Esophagus muscularis mucosa (tissue), 4 donors: ENCODE results near the gene VIL1. TPM values are rescaled to one million over a fixed set of nuclear protein-coding genes. Genes with fewer than 3 reads are reported as not detected.
A peak's percentile ranks its signal among the peaks of the same experiment; 100 is the strongest.

Experiments used
- DNase-seq: peaks from one replicate; pipeline ENCODE4 v3.0.0-alpha.2; 2017; ENCODE audit errors: extremely low spot score
- H3K27ac ChIP-seq, 4 donors: fragments of 200-600 bp; sonication (generic); replicated peaks in 1 of 4; 1 replicate in 3 of 4; 2 replicates in 1 of 4; pipeline ENCODE4 v1.5.1; 2016 to 2019; ENCODE audit warnings: mild to moderate bottlenecking in 1 of 4
- H3K27me3 ChIP-seq, 4 donors: fragments of 200-600 bp; sonication (generic); one replicate each; pipeline versions ENCODE4 v1.5.1 to v1.6.0; 2016 to 2019
- H3K36me3 ChIP-seq, 4 donors: fragments of 200-600 bp; sonication (generic); one replicate each; pipeline ENCODE4 v1.5.1; 2016 to 2019
- H3K4me1 ChIP-seq, 4 donors: fragments of 200-600 bp; sonication (generic); one replicate each; pipeline ENCODE4 v1.5.1; 2016 to 2019
- H3K4me3 ChIP-seq, 4 donors: fragments of 200-600 bp; sonication (generic); 1 replicate in 2 of 4; 2 replicates in 2 of 4; pipeline ENCODE4 v1.5.1; 2016 to 2019; ENCODE audit warnings: mild to moderate bottlenecking in 4 of 4, moderate library complexity in 1 of 4
- H3K9me3 ChIP-seq, 4 donors: fragments of 200-600 bp; sonication (generic); 1 replicate in 3 of 4; 2 replicates in 1 of 4; pipeline ENCODE4 v1.5.1; 2016 to 2019
- EP300 ChIP-seq: sonication (generic); formaldehyde crosslinking; IDR thresholded peaks from one replicate; pipeline ENCODE4 v1.6.1; 2017; ENCODE audit warnings: antibody characterized with exemption
- POLR2A ChIP-seq: fragments of 450-650 bp; IDR thresholded peaks from one replicate; pipeline ENCODE4 v1.6.1; 2017; ENCODE audit warnings: antibody characterized with exemption, moderate library complexity, mild to moderate bottlenecking, low read depth
- POLR2AphosphoS5 ChIP-seq, 2 donors: sonication (generic); formaldehyde crosslinking; IDR thresholded peaks; one replicate each; pipeline ENCODE4 v1.6.1; 2017; ENCODE audit warnings: antibody characterized with exemption in 2 of 2
- WGBS: methylation state at CpG from one replicate; pipeline ENCODE4 v1.1.5; 2018; 5-methylcytosine and 5-hydroxymethylcytosine counted together
- intact Hi-C: fragments of 100-400 bp; cut with DNase I; formaldehyde crosslinking; loops from one replicate; pipeline ENCODE4 v1.15.1; 2023
- total RNA-seq, 4 donors: library from RNA; depleted of rRNA; stranded (reverse); fragments of >200 nt; gene quantifications; one replicate each; pipeline versions ENCODE4 v1.1.0 to v1.2.1, GENCODE V29; 2016
- TF ChIP-seq, protein P1 (sequence below), 3 experiments: fragments of 200-600 bp in 2 of 3; fragments of 450-650 bp in 1 of 3; sonication (generic) in 2 of 3; IDR thresholded peaks; one replicate each; pipeline ENCODE4 v1.5.1; 2017 to 2019; ENCODE audit warnings: antibody characterized with exemption in 3 of 3, mild to moderate bottlenecking in 2 of 3, moderate library complexity in 1 of 3

VIL1 gene
- total RNA-seq, 4 donors from 2014 or later, result 0.86 TPM; not detected in 3

DNA sequence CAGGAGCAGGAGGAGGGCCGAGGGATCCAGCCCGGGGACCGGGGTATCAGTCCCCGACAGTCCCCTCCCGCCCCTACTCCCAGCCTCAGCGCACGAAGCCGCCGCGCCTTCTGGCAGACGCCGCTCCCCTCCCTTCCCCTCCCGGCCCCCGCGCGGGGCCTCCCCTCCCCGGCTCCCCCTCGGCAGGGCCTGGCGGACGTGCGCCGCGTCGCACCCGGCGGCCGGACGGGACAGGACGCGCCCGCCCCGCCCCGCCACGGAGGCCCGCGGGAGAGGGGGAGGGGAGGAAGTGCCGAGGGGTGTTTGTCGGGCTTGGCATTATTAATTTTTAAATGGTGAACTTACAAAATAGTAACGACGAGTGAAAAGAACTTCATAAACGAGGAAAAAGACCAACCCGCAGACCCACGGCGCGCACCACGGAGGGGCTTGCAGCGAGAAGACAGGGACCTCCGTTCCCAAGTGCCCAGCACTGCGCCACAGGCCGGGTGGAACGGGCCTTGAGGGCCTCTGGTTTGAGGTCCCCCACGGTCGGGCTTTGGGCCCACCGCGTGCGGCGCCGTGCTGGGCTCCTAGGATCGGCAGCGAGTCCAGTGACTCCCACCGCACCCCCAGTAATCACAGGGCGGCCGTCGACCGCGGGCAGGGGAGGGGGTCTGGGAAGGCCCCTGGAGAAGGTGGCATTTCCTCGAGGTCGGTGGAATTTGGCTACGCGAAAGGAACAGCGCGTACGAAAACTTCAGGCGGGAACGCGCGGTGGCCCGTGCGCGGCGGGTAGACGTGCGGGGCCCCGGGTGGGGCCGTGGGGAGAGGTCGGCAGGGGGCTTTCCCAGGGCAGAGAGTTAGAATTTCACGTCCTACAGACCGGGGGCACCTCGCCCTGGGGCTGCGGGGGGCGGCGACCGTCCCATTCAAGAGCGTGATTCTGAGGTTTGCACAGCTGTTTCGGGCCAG, 20.2 kb upstream of the VIL1 start:
- peaks cover 37 to 68% (median 63%) of the 10 kb centered on the region in 4 donors for H3K4me1 ChIP-seq

DNA sequence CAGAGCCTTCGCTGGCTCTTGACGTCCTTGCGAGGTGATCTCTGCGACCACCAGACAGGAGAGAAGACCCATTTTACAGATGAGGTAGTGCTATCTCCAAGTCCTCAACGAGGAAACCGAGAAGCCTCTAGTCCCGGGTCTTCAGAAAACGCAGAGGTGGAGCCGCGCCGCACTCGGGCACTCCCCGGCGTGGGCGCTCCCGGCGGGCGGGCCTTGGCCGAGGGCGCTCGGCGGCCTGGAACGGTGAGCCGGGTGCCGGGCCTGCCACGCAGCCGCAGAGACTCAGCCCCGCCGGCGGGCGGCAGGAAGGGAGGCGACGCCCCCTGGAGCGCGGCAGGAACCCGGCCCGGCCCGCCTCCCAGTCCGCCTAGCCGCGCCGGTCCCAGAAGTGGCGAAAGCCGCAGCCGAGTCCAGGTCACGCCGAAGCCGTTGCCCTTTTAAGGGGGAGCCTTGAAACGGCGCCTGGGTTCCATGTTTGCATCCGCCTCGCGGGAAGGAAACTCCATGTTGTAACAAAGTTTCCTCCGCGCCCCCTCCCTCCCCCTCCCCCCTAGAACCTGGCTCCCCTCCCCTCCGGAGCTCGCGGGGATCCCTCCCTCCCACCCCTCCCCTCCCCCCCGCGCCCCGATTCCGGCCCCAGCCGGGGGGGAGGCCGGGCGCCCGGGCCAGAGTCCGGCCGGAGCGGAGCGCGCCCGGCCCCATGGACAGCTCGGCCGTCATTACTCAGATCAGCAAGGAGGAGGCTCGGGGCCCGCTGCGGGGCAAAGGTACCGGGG, 19.3 kb upstream of the VIL1 start, which contains the start of gene CTDSP1:
Gene CTDSP1, plus strand, starts transcription at position 478 of the 776 bp plus-strand sequence. Its CDS starts 223 bp downstream, at position 701.
- intact Hi-C loops, result loop anchor here (5.0 kb wide), 1 partner anchor 127 kb away; the partner anchor contains the start of genes AAMP and PNKD
- H3K4me3 ChIP-seq, result peak within 1 kb of the TSS; percentile 88 to 96 (median 93)
- peak within 1 kb of the TSS; percentile 98 to 100 (median 100) for H3K27ac ChIP-seq
- WGBS, result 7% methylated on average over 6 of the region's 78 CpGs
- H3K4me1 ChIP-seq, result peaks cover 41 to 77% (median 71%) of the 10 kb centered on the region in 4 donors
- peaks cover 25 to 36% (median 33%) of the 10 kb centered on the region in 4 donors for H3K36me3 ChIP-seq
- DNase-seq, result peak; percentile 98
- no peaks in the 10 kb centered on the region for H3K9me3 ChIP-seq
- TF ChIP-seq EP300 (no peak), POLR2A (peak; percentile 79), POLR2AphosphoS5 (IDR thresholded peaks at IDR 0.05) (peak; percentile 89 to 93)
- TF ChIP-seq, protein P1, sequence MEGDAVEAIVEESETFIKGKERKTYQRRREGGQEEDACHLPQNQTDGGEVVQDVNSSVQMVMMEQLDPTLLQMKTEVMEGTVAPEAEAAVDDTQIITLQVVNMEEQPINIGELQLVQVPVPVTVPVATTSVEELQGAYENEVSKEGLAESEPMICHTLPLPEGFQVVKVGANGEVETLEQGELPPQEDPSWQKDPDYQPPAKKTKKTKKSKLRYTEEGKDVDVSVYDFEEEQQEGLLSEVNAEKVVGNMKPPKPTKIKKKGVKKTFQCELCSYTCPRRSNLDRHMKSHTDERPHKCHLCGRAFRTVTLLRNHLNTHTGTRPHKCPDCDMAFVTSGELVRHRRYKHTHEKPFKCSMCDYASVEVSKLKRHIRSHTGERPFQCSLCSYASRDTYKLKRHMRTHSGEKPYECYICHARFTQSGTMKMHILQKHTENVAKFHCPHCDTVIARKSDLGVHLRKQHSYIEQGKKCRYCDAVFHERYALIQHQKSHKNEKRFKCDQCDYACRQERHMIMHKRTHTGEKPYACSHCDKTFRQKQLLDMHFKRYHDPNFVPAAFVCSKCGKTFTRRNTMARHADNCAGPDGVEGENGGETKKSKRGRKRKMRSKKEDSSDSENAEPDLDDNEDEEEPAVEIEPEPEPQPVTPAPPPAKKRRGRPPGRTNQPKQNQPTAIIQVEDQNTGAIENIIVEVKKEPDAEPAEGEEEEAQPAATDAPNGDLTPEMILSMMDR (IDR thresholded peaks at IDR 0.05), result peak in 2 of 3 experiments; percentile 4 to 28
- H3K27me3 ChIP-seq, result no peaks in the 10 kb centered on the region

More for the DNA sequence above, 20.2 kb upstream of the VIL1 start:
- Histone ChIP-seq H3K9me3 (no peaks in the 10 kb centered on the region), H3K27me3 (no peaks in the 10 kb centered on the region), H3K36me3 (peaks cover 16 to 27% (median 24%) of the 10 kb centered on the region in 4 donors), H3K27ac (peak overlapping the region; percentile 98 to 100 (median 100)), H3K4me3 (peak overlapping the region; percentile 88 to 96 (median 93))
- 0% methylated on average over 7 of the region's 95 CpGs for WGBS
- DNase-seq, result no peak
- TF ChIP-seq, protein P1 (IDR thresholded peaks at IDR 0.05), result peak in 1 of 3 experiments; percentile 26
- no peak for TF ChIP-seq POLR2A
- peak; percentile 31 to 79 for TF ChIP-seq POLR2AphosphoS5 (IDR thresholded peaks at IDR 0.05)
- intact Hi-C loops, result loop anchor here (5.0 kb wide), 1 partner anchor 126 kb away; the partner anchor contains the start of genes AAMP and PNKD

DNA sequence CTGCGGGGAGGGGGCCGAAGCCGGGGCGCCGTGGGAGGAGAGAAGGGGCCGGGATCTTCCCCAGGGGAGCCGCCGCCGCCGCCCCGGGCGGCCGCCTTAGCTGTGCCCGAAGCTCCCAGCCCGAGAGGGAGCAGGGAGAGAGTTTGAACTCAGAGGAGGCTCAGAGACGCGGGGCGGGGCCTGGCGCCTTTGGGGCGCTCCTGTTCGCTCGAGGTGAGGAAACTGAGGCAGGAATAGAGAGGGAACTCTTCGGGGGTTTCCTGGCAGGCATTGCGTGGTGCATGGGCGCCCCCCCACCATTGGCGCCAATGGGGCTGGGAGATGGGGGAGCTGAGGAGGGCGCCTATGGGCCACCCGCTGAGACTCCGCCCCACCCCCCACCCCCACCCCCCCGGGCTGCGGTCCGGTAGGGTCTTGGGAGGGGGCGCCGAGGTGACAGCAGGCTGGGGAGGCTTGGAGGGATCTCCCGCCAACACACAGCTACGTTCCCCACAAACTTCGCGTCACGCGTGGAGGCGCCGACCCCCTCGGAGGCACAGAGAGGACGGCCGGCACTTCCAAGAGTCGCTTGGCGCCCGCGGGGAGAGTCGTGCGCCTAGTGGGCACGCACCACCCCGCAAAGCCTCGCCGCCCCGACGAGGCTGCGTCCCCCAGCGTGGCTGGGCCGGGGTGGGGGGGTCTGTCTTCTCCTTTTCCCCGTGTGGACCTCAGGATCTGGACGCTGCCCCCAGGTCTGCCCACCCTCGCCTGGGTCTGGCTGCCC, 18.6 kb upstream of the VIL1 start:
- no peak for DNase-seq
- intact Hi-C loops, result no loop called here
- Histone ChIP-seq H3K4me1 (peaks cover 48 to 82% (median 77%) of the 10 kb centered on the region in 4 donors), H3K27ac (peak overlapping the region; percentile 98 to 100 (median 100)), H3K9me3 (no peaks in the 10 kb centered on the region), H3K36me3 (peaks cover 26 to 41% (median 40%) of the 10 kb centered on the region in 4 donors), H3K4me3 (peak overlapping the region; percentile 88 to 96 (median 93)), H3K27me3 (no peaks in the 10 kb centered on the region)
- TF ChIP-seq POLR2A (no peak), POLR2AphosphoS5 (IDR thresholded peaks at IDR 0.05) (no peak), EP300 (no peak)
- TF ChIP-seq, protein P1 (IDR thresholded peaks at IDR 0.05), result no peak
- 0% methylated on average over 23 of the region's 63 CpGs for WGBS
